Measurements from ENCODE around the gene B4GALNT2. TPM values are rescaled to one million over a fixed set of nuclear protein-coding genes. Genes with fewer than 3 reads are reported as not detected.
"Not testable (repeated sequence)": the region's sequence is repeated elsewhere in the genome, so short reads cannot be mapped to it uniquely, and the experiment has no call there.

The B4GALNT2 gene, protein sequence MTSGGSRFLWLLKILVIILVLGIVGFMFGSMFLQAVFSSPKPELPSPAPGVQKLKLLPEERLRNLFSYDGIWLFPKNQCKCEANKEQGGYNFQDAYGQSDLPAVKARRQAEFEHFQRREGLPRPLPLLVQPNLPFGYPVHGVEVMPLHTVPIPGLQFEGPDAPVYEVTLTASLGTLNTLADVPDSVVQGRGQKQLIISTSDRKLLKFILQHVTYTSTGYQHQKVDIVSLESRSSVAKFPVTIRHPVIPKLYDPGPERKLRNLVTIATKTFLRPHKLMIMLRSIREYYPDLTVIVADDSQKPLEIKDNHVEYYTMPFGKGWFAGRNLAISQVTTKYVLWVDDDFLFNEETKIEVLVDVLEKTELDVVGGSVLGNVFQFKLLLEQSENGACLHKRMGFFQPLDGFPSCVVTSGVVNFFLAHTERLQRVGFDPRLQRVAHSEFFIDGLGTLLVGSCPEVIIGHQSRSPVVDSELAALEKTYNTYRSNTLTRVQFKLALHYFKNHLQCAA
- 0.01 TPM in 1 of 2 replicates, not detected in the other for polyA plus RNA-seq (2013)

DNA sequence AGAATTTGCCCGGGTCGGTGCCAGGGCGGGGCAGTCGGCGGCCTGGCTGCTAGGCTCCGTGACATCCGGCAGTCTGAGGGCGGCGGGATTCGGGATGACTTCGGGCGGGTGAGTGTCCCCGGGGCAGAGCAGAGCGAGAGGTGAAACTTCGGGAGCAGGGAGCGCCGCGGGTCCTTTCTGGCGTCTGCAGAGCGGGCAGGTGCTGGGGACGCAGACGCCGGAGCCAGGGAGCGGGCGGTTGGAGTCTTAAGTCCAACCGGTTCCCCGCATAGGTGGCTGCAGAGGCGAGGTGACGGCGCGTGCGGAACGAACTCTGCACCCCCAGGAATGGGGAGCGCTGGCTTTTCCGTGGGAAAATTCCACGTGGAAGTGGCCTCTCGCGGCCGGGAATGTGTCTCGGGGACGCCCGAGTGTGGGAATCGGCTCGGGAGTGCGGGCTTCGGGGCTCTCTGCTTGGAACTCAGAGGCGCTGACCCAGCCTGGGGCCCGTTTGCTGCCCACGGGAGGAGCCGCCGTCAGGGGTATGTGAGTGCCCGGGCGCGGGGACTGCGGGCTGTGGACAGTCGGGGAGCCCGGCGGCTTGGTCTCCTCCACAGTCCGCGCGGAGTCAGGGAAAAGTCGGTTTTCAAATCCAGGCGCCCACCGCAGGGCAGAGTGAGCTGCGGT, at the start of gene B4GALNT2:
B4GALNT2 (plus strand) TSS at position 71 of the 666 bp plus-strand sequence; CDS start at position 95, 24 bp downstream.
- H3K36me3 ChIP-seq (ENCODE audit: control insufficient read depth in 1 of 2, insufficient read depth in 2 of 2, low read length in 2 of 2) = no peaks in the 10 kb centered on the region

DNA sequence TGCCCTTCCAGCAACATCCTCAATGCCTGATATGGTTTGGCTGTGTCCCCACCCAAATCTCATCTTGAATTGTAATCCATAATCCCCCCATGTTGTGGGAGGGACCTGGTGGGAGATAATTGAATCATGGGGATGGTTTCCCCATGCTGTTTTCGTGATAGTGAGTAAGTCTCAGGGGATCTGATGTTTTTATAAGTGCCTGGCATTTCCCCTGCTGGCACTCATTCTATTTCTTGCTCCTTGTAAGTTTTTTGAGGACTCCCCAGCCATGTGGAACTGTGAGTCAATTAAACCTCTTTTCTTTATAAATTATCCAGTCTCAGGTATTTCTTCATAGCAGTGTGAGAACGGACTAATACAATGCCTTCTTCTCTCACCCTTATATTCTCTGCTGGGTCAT, 47.5 kb upstream of the B4GALNT2 start:
- not testable (repeated sequence) for H4K12ac ChIP-seq (ENCODE audit: low read depth, low read length); H3K4ac ChIP-seq (ENCODE audit: low read depth, low read length); H3K79me2 ChIP-seq (ENCODE audit: control insufficient read depth, insufficient read depth, low read length, poor library complexity); H3K4me2 ChIP-seq (ENCODE audit: low read length); H2BK12ac ChIP-seq (ENCODE audit: low read length); H2BK5ac ChIP-seq (ENCODE audit: low read depth, low read length, poor library complexity); H4K8ac ChIP-seq (ENCODE audit: low read depth, low read length); H3K23ac ChIP-seq (ENCODE audit: low read length); H3K4me3 ChIP-seq (ENCODE audit: low read depth, low read length); H3K18ac ChIP-seq (ENCODE audit: low read length); H3K27ac ChIP-seq (ENCODE audit: low read depth, low read length); DNase-seq; H3K9me3 ChIP-seq (ENCODE audit: insufficient read depth, low read depth, low read length); H2AK5ac ChIP-seq (ENCODE audit: low read length); H3K4me1 ChIP-seq (ENCODE audit: control insufficient read depth in 1 of 2, insufficient read depth in 2 of 2, low read length in 2 of 2); H4K91ac ChIP-seq (ENCODE audit: low read depth, low read length); H2BK120ac ChIP-seq (ENCODE audit: insufficient read depth, low read length, poor library complexity); H3K27me3 ChIP-seq (ENCODE audit: insufficient read depth, low read length); H3K79me1 ChIP-seq (ENCODE audit: low read length); H3K36me3 ChIP-seq (ENCODE audit: control insufficient read depth in 1 of 2, insufficient read depth in 2 of 2, low read length in 2 of 2); H3K14ac ChIP-seq (ENCODE audit: low read length); H2AFZ ChIP-seq (ENCODE audit: insufficient read depth, low read length, poor library complexity); H3K9ac ChIP-seq (ENCODE audit: low read length)
- WGBS (ENCODE audit: extremely low coverage, insufficient coverage, insufficient read length) = no CpG with 5 or more reads among the region's 2 CpGs

More for the DNA sequence above, at the start of gene B4GALNT2:
- Histone ChIP-seq H3K4me1 (ENCODE audit: control insufficient read depth in 1 of 2, insufficient read depth in 2 of 2, low read length in 2 of 2) (peaks cover 0 to 4% of the 10 kb centered on the region in 2 experiments), H3K79me1 (ENCODE audit: low read length) (no peaks in the 10 kb centered on the region), H3K27me3 (ENCODE audit: insufficient read depth, low read length) (peaks cover 15% of the 10 kb centered on the region), H3K27ac (ENCODE audit: low read depth, low read length) (no peak within 1 kb of the TSS), H3K18ac (ENCODE audit: low read length) (no peak within 1 kb of the TSS), H2BK12ac (ENCODE audit: low read length) (no peak within 1 kb of the TSS), H2AFZ (ENCODE audit: insufficient read depth, low read length, poor library complexity) (peak within 1 kb of the TSS; percentile 17), H4K12ac (ENCODE audit: low read depth, low read length) (no peak within 1 kb of the TSS), H3K23ac (ENCODE audit: low read length) (no peak within 1 kb of the TSS), H3K79me2 (ENCODE audit: control insufficient read depth, insufficient read depth, low read length, poor library complexity) (no peaks in the 10 kb centered on the region), H3K4me3 (ENCODE audit: low read depth, low read length) (peak within 1 kb of the TSS; percentile 20), H3K14ac (ENCODE audit: low read length) (no peak within 1 kb of the TSS), H3K4ac (ENCODE audit: low read depth, low read length) (no peak within 1 kb of the TSS), H2AK5ac (ENCODE audit: low read length) (no peak within 1 kb of the TSS), H4K8ac (ENCODE audit: low read depth, low read length) (no peak within 1 kb of the TSS), H2BK120ac (ENCODE audit: insufficient read depth, low read length, poor library complexity) (no peak within 1 kb of the TSS), H3K9me3 (ENCODE audit: insufficient read depth, low read depth, low read length) (peaks cover 12% of the 10 kb centered on the region), H2BK5ac (ENCODE audit: low read depth, low read length, poor library complexity) (no peak within 1 kb of the TSS), H3K9ac (ENCODE audit: low read length) (no peak within 1 kb of the TSS), H3K4me2 (ENCODE audit: low read length) (peak within 1 kb of the TSS; percentile 69), H4K91ac (ENCODE audit: low read depth, low read length) (no peak within 1 kb of the TSS)
- WGBS (ENCODE audit: extremely low coverage, insufficient coverage, insufficient read length) = no CpG with 5 or more reads among the region's 65 CpGs
- peak; percentile 41 to 62 for DNase-seq

DNA sequence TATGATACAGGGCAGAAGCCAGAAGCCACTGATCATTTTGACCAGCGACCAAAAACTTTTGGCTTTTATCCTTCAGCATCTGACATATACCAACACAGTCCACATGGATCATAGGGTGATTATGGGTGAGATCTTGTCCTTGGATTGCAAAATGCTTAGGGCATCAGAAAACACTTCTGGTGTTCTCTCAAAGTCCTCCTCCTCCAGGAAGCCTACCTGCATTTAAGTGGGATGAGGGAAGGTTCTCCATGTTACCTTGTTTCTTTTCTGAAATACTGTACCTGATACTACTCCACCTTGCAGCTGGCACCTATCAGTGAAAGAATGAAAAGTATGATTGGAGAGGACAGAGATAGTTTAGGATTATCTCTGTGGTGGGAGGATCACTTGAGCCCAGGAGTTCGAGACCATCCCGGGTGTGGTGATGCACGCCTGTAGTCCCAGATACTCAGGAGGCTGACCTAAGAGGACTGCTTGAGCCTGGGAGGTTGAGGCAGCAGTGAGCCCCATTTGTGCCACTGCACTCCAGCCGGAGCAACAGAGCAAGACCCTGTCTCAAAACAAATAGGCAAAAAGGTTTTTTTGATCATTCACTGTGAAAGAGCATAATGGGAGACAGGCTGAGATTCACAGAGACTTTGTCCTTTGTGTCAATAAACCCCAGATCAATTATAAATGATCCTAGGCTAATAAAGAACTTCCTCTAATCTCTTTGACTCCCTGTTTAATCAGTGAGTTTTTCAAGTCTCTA, 46.8 kb upstream of the B4GALNT2 start:
- Histone ChIP-seq H4K8ac (ENCODE audit: low read depth, low read length) (no peak overlapping the region), H3K9me3 (ENCODE audit: insufficient read depth, low read depth, low read length) (no peaks in the 10 kb centered on the region), H3K14ac (ENCODE audit: low read length) (no peak overlapping the region), H2BK5ac (ENCODE audit: low read depth, low read length, poor library complexity) (no peak overlapping the region), H3K4me2 (ENCODE audit: low read length) (no peak overlapping the region), H3K27ac (ENCODE audit: low read depth, low read length) (no peak overlapping the region), H3K79me2 (ENCODE audit: control insufficient read depth, insufficient read depth, low read length, poor library complexity) (no peaks in the 10 kb centered on the region), H2AFZ (ENCODE audit: insufficient read depth, low read length, poor library complexity) (no peak overlapping the region), H3K9ac (ENCODE audit: low read length) (no peak overlapping the region), H3K4me3 (ENCODE audit: low read depth, low read length) (no peak overlapping the region), H4K12ac (ENCODE audit: low read depth, low read length) (no peak overlapping the region), H3K36me3 (ENCODE audit: control insufficient read depth in 1 of 2, insufficient read depth in 2 of 2, low read length in 2 of 2) (no peaks in the 10 kb centered on the region), H3K4ac (ENCODE audit: low read depth, low read length) (no peak overlapping the region), H3K18ac (ENCODE audit: low read length) (no peak overlapping the region), H3K79me1 (ENCODE audit: low read length) (no peaks in the 10 kb centered on the region), H2BK12ac (ENCODE audit: low read length) (no peak overlapping the region), H2AK5ac (ENCODE audit: low read length) (no peak overlapping the region), H3K4me1 (ENCODE audit: control insufficient read depth in 1 of 2, insufficient read depth in 2 of 2, low read length in 2 of 2) (no peaks in the 10 kb centered on the region), H3K27me3 (ENCODE audit: insufficient read depth, low read length) (no peaks in the 10 kb centered on the region), H4K91ac (ENCODE audit: low read depth, low read length) (no peak overlapping the region), H2BK120ac (ENCODE audit: insufficient read depth, low read length, poor library complexity) (no peak overlapping the region), H3K23ac (ENCODE audit: low read length) (no peak overlapping the region)
- no peak for DNase-seq
- no CpG with 5 or more reads among the region's 5 CpGs for WGBS (ENCODE audit: extremely low coverage, insufficient coverage, insufficient read length)

DNA sequence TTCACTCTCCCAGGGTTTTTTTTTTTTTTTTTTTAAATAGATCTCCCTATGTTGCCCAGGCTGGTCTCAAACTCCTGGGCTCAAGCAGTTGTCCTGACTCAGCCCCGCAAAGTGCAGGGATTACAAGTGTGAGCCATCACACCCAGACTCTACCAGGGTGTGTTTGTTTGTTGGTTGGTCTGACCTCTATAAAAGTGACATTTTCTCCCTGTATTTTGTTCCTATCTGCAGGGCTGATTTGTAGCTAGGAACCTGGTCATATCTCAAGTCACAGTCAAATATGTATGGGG, 46.3 kb upstream of the B4GALNT2 start:
- no peak overlapping the region for H3K27ac ChIP-seq (ENCODE audit: low read depth, low read length)
- H3K14ac ChIP-seq (ENCODE audit: low read length) = no peak overlapping the region
- H2BK120ac ChIP-seq (ENCODE audit: insufficient read depth, low read length, poor library complexity) = no peak overlapping the region
- no peak overlapping the region for H3K4ac ChIP-seq (ENCODE audit: low read depth, low read length)
- no peak overlapping the region for H4K12ac ChIP-seq (ENCODE audit: low read depth, low read length)
- no peaks in the 10 kb centered on the region for H3K79me2 ChIP-seq (ENCODE audit: control insufficient read depth, insufficient read depth, low read length, poor library complexity)
- no CpG with 5 or more reads among the region's 1 CpG for WGBS (ENCODE audit: extremely low coverage, insufficient coverage, insufficient read length)
- H3K4me3 ChIP-seq (ENCODE audit: low read depth, low read length) = no peak overlapping the region
- H3K18ac ChIP-seq (ENCODE audit: low read length) = no peak overlapping the region
- H3K36me3 ChIP-seq (ENCODE audit: control insufficient read depth in 1 of 2, insufficient read depth in 2 of 2, low read length in 2 of 2) = no peaks in the 10 kb centered on the region
- H3K4me2 ChIP-seq (ENCODE audit: low read length) = no peak overlapping the region
- no peak overlapping the region for H4K8ac ChIP-seq (ENCODE audit: low read depth, low read length)
- H3K27me3 ChIP-seq (ENCODE audit: insufficient read depth, low read length) = no peaks in the 10 kb centered on the region
- DNase-seq = no peak
- H2AK5ac ChIP-seq (ENCODE audit: low read length) = no peak overlapping the region
- no peak overlapping the region for H2BK12ac ChIP-seq (ENCODE audit: low read length)
- no peak overlapping the region for H2AFZ ChIP-seq (ENCODE audit: insufficient read depth, low read length, poor library complexity)
- no peaks in the 10 kb centered on the region for H3K79me1 ChIP-seq (ENCODE audit: low read length)
- H2BK5ac ChIP-seq (ENCODE audit: low read depth, low read length, poor library complexity) = no peak overlapping the region
- no peaks in the 10 kb centered on the region for H3K4me1 ChIP-seq (ENCODE audit: control insufficient read depth in 1 of 2, insufficient read depth in 2 of 2, low read length in 2 of 2)
- H3K9me3 ChIP-seq (ENCODE audit: insufficient read depth, low read depth, low read length) = no peaks in the 10 kb centered on the region
- H4K91ac ChIP-seq (ENCODE audit: low read depth, low read length) = no peak overlapping the region
- no peak overlapping the region for H3K9ac ChIP-seq (ENCODE audit: low read length)
- no peak overlapping the region for H3K23ac ChIP-seq (ENCODE audit: low read length)
